ENCODE data around the gene RFC5.
"Not testable (repeated sequence)": the region's sequence is repeated elsewhere in the genome, so short reads cannot be mapped to it uniquely, and the experiment has no call there.

The RFC5 gene

GRCh38 chr12:118015944-118016343 is 559 bp upstream of the RFC5 start:
- DNase-seq, result no peak

GRCh38 chr12:118017926-118018325 is 1.4 kb downstream of the RFC5 start:
- DNase-seq, result no peak

GRCh38 chr12:118020036-118020435 is 3.5 kb downstream of the RFC5 start:
- no peak for DNase-seq

- not testable (repeated sequence) for DNase-seq
These were observed 5.7 kb downstream of the RFC5 start for GRCh38 chr12:118022097-118022727.

GRCh38 chr12:118022728-118023109 is 6.2 kb downstream of the RFC5 start:
- DNase-seq, result no peak

GRCh38 chr12:118023301-118023860 is 6.9 kb downstream of the RFC5 start:
- no peak for DNase-seq

- DNase-seq, result no peak
These were observed 8.7 kb downstream of the RFC5 start for GRCh38 chr12:118025168-118025567.

GRCh38 chr12:118029166-118029565 is 12.7 kb downstream of the RFC5 start:
- no peak for DNase-seq

- no peak for DNase-seq
These were observed 15.7 kb downstream of the RFC5 start for GRCh38 chr12:118032188-118032587.

GRCh38 chr12:118033323-118033722 is 16.8 kb downstream of the RFC5 start:
- no peak for DNase-seq

GRCh38 chr12:118033902-118034301 is 17.4 kb downstream of the RFC5 start:
- no peak for DNase-seq

GRCh38 chr12:118034429-118035189 is 18.1 kb downstream of the RFC5 start:
- DNase-seq, result peak; percentile 22

GRCh38 chr12:118035190-118036041 is 18.9 kb downstream of the RFC5 start:
- DNase-seq, result no peak

- no peak for DNase-seq
These were observed 20.3 kb downstream of the RFC5 start for GRCh38 chr12:118036672-118037411.

GRCh38 chr12:118038137-118038536 is 21.6 kb downstream of the RFC5 start:
- DNase-seq, result no peak

- no peak for DNase-seq
These were observed 25.6 kb downstream of the RFC5 start for GRCh38 chr12:118042091-118042490.

- no peak for DNase-seq
These were observed 27.6 kb downstream of the RFC5 start for GRCh38 chr12:118044075-118044474.

GRCh38 chr12:118044577-118044976 is 28.1 kb downstream of the RFC5 start:
- DNase-seq, result no peak

- no peak for DNase-seq
These were observed 29.9 kb downstream of the RFC5 start for GRCh38 chr12:118046430-118046829.

GRCh38 chr12:118050972-118051910 is 34.7 kb downstream of the RFC5 start:
- DNase-seq, result no peak

- no peak for DNase-seq
These were observed 36.0 kb downstream of the RFC5 start for GRCh38 chr12:118052324-118053070.
